Spleen (tissue), 11 donors: ENCODE data around the gene GPR141. TPM values are rescaled to one million over a fixed set of nuclear protein-coding genes. Genes with fewer than 3 reads are reported as not detected.

Experiments
- DNase-seq: peaks from one replicate; pipeline ENCODE4 v3.0.0-alpha.2; 2020
- H3K27ac ChIP-seq, 8 donors: fragments of 200-600 bp; sonication (generic) in 7 of 8; 1 replicate in 4 of 8; 2 replicates in 4 of 8; pipeline versions ENCODE4 v1.5.0 to v1.8.0; 2016 to 2021; ENCODE audit warnings: inconsistent platforms in 4 of 8, mild to moderate bottlenecking in 4 of 8, moderate library complexity in 1 of 8
- H3K27me3 ChIP-seq, 7 donors: fragments of 200-600 bp; sonication (generic) in 6 of 7; replicated peaks in 1 of 7; 1 replicate in 4 of 7; 2 replicates in 3 of 7; pipeline versions ENCODE4 v1.5.0 to v1.8.0; 2016 to 2021; ENCODE audit warnings: inconsistent platforms in 3 of 7, mild to moderate bottlenecking in 1 of 7
- H3K36me3 ChIP-seq, 6 donors: fragments of 200-600 bp; sonication (generic) in 5 of 6; 1 replicate in 4 of 6; 2 replicates in 2 of 6; pipeline versions ENCODE4 v1.5.0 to v1.8.0; 2016 to 2021; ENCODE audit warnings: inconsistent platforms in 2 of 6
- H3K4me1 ChIP-seq, 6 donors: fragments of 200-600 bp; sonication (generic) in 5 of 6; 1 replicate in 3 of 6; 2 replicates in 3 of 6; pipeline versions ENCODE4 v1.5.0 to v1.8.0; 2016 to 2021; ENCODE audit warnings: inconsistent platforms in 3 of 6
- H3K4me3 ChIP-seq, 8 donors: fragments of 200-600 bp; sonication (generic) in 7 of 8; 1 replicate in 4 of 8; 2 replicates in 4 of 8; pipeline versions ENCODE4 v1.5.0 to v1.8.0; 2016 to 2021; ENCODE audit warnings: inconsistent platforms in 4 of 8, mild to moderate bottlenecking in 4 of 8, moderate library complexity in 2 of 8
- H3K9me3 ChIP-seq, 8 donors: fragments of 200-600 bp; sonication (generic) in 7 of 8; 1 replicate in 4 of 8; 2 replicates in 4 of 8; pipeline versions ENCODE4 v1.5.0 to v1.8.0; 2016 to 2021; ENCODE audit warnings: inconsistent platforms in 4 of 8
- CTCF ChIP-seq, 11 experiments: fragments of 200-600 bp in 7 of 11; fragments of 450-650 bp in 4 of 11; sonication (generic) in 4 of 11; IDR thresholded peaks in 8 of 11; conservative IDR thresholded peaks in 3 of 11; 1 replicate in 7 of 11; 2 replicates in 4 of 11; pipeline versions ENCODE4 v1.4.0 to v1.8.0; 2016 to 2021; ENCODE audit warnings: antibody characterized with exemption in 11 of 11, inconsistent platforms in 4 of 11, mild to moderate bottlenecking in 1 of 11
- POLR2A ChIP-seq, 3 donors: fragments of 450-650 bp; IDR thresholded peaks; one replicate each; pipeline ENCODE4 v1.5.1; 2017; ENCODE audit warnings: antibody characterized with exemption in 3 of 3, mild to moderate bottlenecking in 1 of 3
- POLR2AphosphoS5 ChIP-seq, 3 donors: sonication (generic); formaldehyde crosslinking; IDR thresholded peaks; one replicate each; pipeline ENCODE4 v1.5.1; 2017; ENCODE audit warnings: antibody characterized with exemption in 3 of 3
- WGBS, 5 donors: extraction: QIAGEN DNeasy Blood & Tissue Kit in 3 of 5; methylation state at CpG; one replicate each; pipeline versions ENCODE4 v1.1.5 to v1.1.7; 2013 to 2018; 5-methylcytosine and 5-hydroxymethylcytosine counted together
- intact Hi-C: fragments of 100-400 bp; cut with DNase I; formaldehyde crosslinking; loops from one replicate; pipeline ENCODE4 v1.15.0; 2023; ENCODE audit warnings: low total_unique reads
- polyA plus RNA-seq, 3 donors: library from polyadenylated mRNA; stranded (reverse); fragments of 200-250 nt; gene quantifications; one replicate each; pipeline ENCODE4 v1.2.1, GENCODE V29; 2013
- total RNA-seq, 7 donors: library from RNA; depleted of rRNA in 3 of 7; stranded (reverse); fragments of >200 nt in 3 of 7; fragmentation: NEBNext Ultra II Directional in 4 of 7; extraction: Animal tissue kit (Norgen Biotek cat#: 25700) in 4 of 7; gene quantifications; one replicate each; pipeline versions ENCODE4 v1.1.0 to v1.2.1, GENCODE V29; 2016 to 2021
- donor health status: healthy with polysubstance abuse.
- donor health status: DM: no; HTN: no; CAD: no; lungs with moderate emphysema.
- donor health status: DM: no; HTN: no; CAD: no.
- donor health status: Bipolar disorder and iron deficiency.
- donor health status: healthy.
- donor health status: DM: no; HTN: no; CAD: no.
- donor health status: DM: yes; HTN: yes; CAD: no.

Gene GPR141
- total and polyA plus RNA-seq, 10 donors: 0.20 to 37.4 (median 9.7) TPM

- Histone ChIP-seq H3K27me3 (no peaks in the 10 kb centered on the region), H3K4me1 (peaks cover 0 to 20% (median 10%) of the 10 kb centered on the region in 6 donors), H3K9me3 (no peaks in the 10 kb centered on the region), H3K36me3 (no peaks in the 10 kb centered on the region), H3K4me3 (peak overlapping the region in 2 of 8 donors; percentile 17 to 22), H3K27ac (peak overlapping the region in 4 of 8 donors; percentile 20 to 56 (median 48))
- DNase-seq: no peak
- 28 to 44% (median 39%) methylated on average over 7 of the region's 7 CpGs for WGBS, 5 donors
- TF ChIP-seq CTCF (IDR thresholded peaks at IDR 0.05 in 8 of 11, conservative IDR thresholded peaks at IDR 0.05 in 3 of 11) (no peak), POLR2A (IDR thresholded peaks at IDR 0.05) (no peak), POLR2AphosphoS5 (IDR thresholded peaks at IDR 0.05) (no peak)
- intact Hi-C loops: no loop called here
These were observed 38.1 kb upstream of the GPR141 start for GRCh38 chr7:37645282-37646050.

GRCh38 chr7:37656913-37657530 lies 26.5 kb upstream of the GPR141 start:
- Histone ChIP-seq H3K27ac (peak overlapping the region in 2 of 8 donors; percentile 28 to 43), H3K4me1 (peaks cover 0 to 12% (median 3%) of the 10 kb centered on the region in 6 donors), H3K27me3 (no peaks in the 10 kb centered on the region), H3K36me3 (no peaks in the 10 kb centered on the region), H3K9me3 (peaks cover 0 to 3% (median 0%) of the 10 kb centered on the region in 8 donors), H3K4me3 (no peak overlapping the region)
- WGBS, 5 donors: 25 to 57% (median 49%) methylated on average over 1 of the region's 1 CpG
- no peak for DNase-seq
- TF ChIP-seq POLR2A (IDR thresholded peaks at IDR 0.05) (no peak), POLR2AphosphoS5 (IDR thresholded peaks at IDR 0.05) (no peak), CTCF (IDR thresholded peaks at IDR 0.05 in 8 of 11, conservative IDR thresholded peaks at IDR 0.05 in 3 of 11) (no peak)
- intact Hi-C loops: no loop called here

- Histone ChIP-seq H3K9me3 (no peaks in the 10 kb centered on the region), H3K36me3 (no peaks in the 10 kb centered on the region), H3K27ac (peak overlapping the region in 1 of 8 donors; percentile 28), H3K27me3 (no peaks in the 10 kb centered on the region), H3K4me3 (no peak overlapping the region), H3K4me1 (peaks cover 0 to 12% (median 3%) of the 10 kb centered on the region in 6 donors)
- TF ChIP-seq POLR2AphosphoS5 (IDR thresholded peaks at IDR 0.05) (no peak), POLR2A (IDR thresholded peaks at IDR 0.05) (no peak), CTCF (IDR thresholded peaks at IDR 0.05 in 8 of 11, conservative IDR thresholded peaks at IDR 0.05 in 3 of 11) (no peak)
- DNase-seq: no peak
- intact Hi-C loops: no loop called here
- 64 to 83% (median 71%) methylated on average over 1 of the region's 1 CpG for WGBS, 5 donors
These were observed 25.8 kb upstream of the GPR141 start for GRCh38 chr7:37657816-37658215.

GRCh38 chr7:37659971-37660565 lies 23.5 kb upstream of the GPR141 start:
- intact Hi-C loops: no loop called here
- H3K9me3 ChIP-seq: no peaks in the 10 kb centered on the region
- WGBS, 5 donors: 74 to 95% (median 81%) methylated on average over 2 of the region's 2 CpGs

More at GRCh38 chr7:37659971-37660565, 23.5 kb upstream of the GPR141 start:
- H3K4me1 ChIP-seq: peaks cover 0 to 30% (median 8%) of the 10 kb centered on the region in 6 donors
- no peak for DNase-seq
- H3K36me3 ChIP-seq: no peaks in the 10 kb centered on the region
- H3K27me3 ChIP-seq: no peaks in the 10 kb centered on the region
- no peak overlapping the region for H3K27ac ChIP-seq
- TF ChIP-seq POLR2A (IDR thresholded peaks at IDR 0.05) (no peak), POLR2AphosphoS5 (IDR thresholded peaks at IDR 0.05) (no peak), CTCF (IDR thresholded peaks at IDR 0.05 in 8 of 11, conservative IDR thresholded peaks at IDR 0.05 in 3 of 11) (no peak)
- no peak overlapping the region for H3K4me3 ChIP-seq
